ENCODE results near the gene ST6GALNAC3. TPM values are rescaled to one million over a fixed set of nuclear protein-coding genes. Genes with fewer than 3 reads are reported as not detected.

Gene ST6GALNAC3
- total and polyA plus RNA-seq, 2 donors from 2014 or later: 8.8 to 15.8 TPM

DNA sequence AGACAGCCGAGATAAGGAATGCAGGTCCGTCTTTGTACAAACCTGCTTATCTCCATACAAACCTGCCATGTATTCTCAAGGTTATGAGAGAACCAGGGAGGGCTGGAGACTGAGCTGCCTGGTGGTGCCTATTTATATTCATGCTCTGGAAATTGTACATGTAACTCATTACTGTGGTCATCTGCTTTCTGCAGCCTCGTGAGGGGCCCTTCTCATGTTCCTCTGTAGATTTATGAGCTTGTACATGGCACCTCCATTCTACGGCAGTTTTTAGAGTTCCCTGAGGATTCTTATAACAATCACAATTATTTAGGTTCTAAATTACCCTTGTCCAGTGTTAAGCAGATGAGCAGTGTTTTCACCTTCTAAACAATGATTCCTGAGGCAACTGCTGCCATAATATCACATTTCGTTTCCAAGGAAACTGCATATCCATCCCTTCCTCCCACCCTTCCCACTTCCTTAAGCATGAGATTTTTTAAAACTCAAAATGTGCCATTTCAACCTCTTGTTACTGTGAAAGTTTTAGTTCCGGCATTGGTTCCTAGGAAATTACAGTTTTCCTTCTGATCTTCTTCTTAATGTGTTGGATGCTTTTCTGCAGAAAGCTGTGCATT is 112.1 kb downstream of the ST6GALNAC3 start:
- Histone ChIP-seq H3K27ac (ENCODE audit: low read depth in 2 of 2, low read length in 2 of 2) (no peak overlapping the region), H3K27me3 (ENCODE audit: control insufficient read depth, insufficient read depth, low read length) (no peaks in the 10 kb centered on the region), H3K36me3 (ENCODE audit: control insufficient read depth in 2 of 3, insufficient read depth in 3 of 3, low read length in 3 of 3) (no peaks in the 10 kb centered on the region), H3K9ac (ENCODE audit: low read length in 3 of 3) (no peak overlapping the region), H3K9me3 (ENCODE audit: control insufficient read depth in 2 of 3, insufficient read depth in 1 of 3, low read length in 3 of 3) (no peaks in the 10 kb centered on the region), H3K4me1 (ENCODE audit: control insufficient read depth in 2 of 3, insufficient read depth in 2 of 3, low read depth in 1 of 3, low read length in 3 of 3) (no peaks in the 10 kb centered on the region), H3K4me3 (ENCODE audit: low read length in 3 of 3) (no peak overlapping the region)
- intact Hi-C loops (cut with DNase I): no loop called here
- DNase-seq: peak in 3 of 5 donors; percentile 30 to 42 (median 37)
- TF ChIP-seq CTCF (IDR thresholded peaks at IDR 0.05; ENCODE audit: borderline replicate concordance, extremely low read depth, insufficient read depth): no peak
- no peak for FAIRE-seq

DNA sequence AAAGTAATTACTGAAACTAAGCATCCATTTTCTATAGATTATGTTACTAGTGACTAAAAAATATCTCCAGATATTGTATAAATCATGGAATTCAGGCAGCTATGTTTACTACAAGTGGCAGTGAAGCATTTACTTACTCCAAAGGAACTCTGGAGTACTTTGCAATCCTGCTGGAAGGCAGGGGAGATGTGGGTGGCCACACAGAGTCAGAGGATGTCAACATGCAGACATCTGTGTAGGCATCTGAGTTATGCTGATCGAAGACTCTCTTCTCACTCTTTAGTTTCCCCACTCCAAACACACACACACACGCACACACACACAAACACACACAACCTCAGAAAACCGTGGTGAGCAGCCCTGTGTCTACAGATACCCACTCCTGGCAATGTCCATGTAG is 112.9 kb downstream of the ST6GALNAC3 start:
- no peaks in the 10 kb centered on the region for H3K27me3 ChIP-seq (ENCODE audit: control insufficient read depth, insufficient read depth, low read length)
- no peaks in the 10 kb centered on the region for H3K4me1 ChIP-seq (ENCODE audit: control insufficient read depth in 2 of 3, insufficient read depth in 2 of 3, low read depth in 1 of 3, low read length in 3 of 3)
- no peak overlapping the region for H3K4me3 ChIP-seq (ENCODE audit: low read length in 3 of 3)
- DNase-seq (no peak), FAIRE-seq (no peak)
- no peak overlapping the region for H3K9ac ChIP-seq (ENCODE audit: low read length in 3 of 3)
- no peaks in the 10 kb centered on the region for H3K36me3 ChIP-seq (ENCODE audit: control insufficient read depth in 2 of 3, insufficient read depth in 3 of 3, low read length in 3 of 3)
- no peaks in the 10 kb centered on the region for H3K9me3 ChIP-seq (ENCODE audit: control insufficient read depth in 2 of 3, insufficient read depth in 1 of 3, low read length in 3 of 3)
- no peak for TF ChIP-seq CTCF (IDR thresholded peaks at IDR 0.05; ENCODE audit: borderline replicate concordance, extremely low read depth, insufficient read depth)
- H3K27ac ChIP-seq (ENCODE audit: low read depth in 2 of 2, low read length in 2 of 2): no peak overlapping the region
- intact Hi-C loops (cut with DNase I): no loop called here

DNA sequence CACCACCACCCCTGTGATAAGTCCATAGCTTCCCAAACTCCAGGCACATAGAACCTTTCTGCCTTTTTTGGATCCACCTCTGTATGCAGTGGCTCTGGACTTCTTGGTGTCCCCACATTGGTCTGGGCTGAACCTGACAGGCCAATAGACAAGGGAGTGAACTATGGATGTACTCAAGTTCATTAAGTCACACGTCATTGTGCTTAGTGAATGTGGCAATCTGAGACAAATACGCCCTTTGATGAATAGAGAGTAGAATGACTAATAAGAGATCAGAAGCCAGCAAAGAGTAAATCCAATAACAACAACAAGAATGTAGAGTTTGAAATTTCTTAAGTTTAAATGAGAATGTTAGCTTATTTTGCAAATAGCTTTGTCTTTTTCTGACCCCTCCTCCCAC is 114.8 kb downstream of the ST6GALNAC3 start:
- Histone ChIP-seq H3K27me3 (ENCODE audit: control insufficient read depth, insufficient read depth, low read length) (no peaks in the 10 kb centered on the region), H3K36me3 (ENCODE audit: control insufficient read depth in 2 of 3, insufficient read depth in 3 of 3, low read length in 3 of 3) (no peaks in the 10 kb centered on the region), H3K9ac (ENCODE audit: low read length in 3 of 3) (no peak overlapping the region), H3K9me3 (ENCODE audit: control insufficient read depth in 2 of 3, insufficient read depth in 1 of 3, low read length in 3 of 3) (no peaks in the 10 kb centered on the region), H3K4me1 (ENCODE audit: control insufficient read depth in 2 of 3, insufficient read depth in 2 of 3, low read depth in 1 of 3, low read length in 3 of 3) (no peaks in the 10 kb centered on the region), H3K27ac (ENCODE audit: low read depth in 2 of 2, low read length in 2 of 2) (no peak overlapping the region), H3K4me3 (ENCODE audit: low read length in 3 of 3) (no peak overlapping the region)
- intact Hi-C loops (cut with DNase I): no loop called here
- FAIRE-seq (no peak), DNase-seq (no peak)
- no peak for TF ChIP-seq CTCF (IDR thresholded peaks at IDR 0.05; ENCODE audit: borderline replicate concordance, extremely low read depth, insufficient read depth)

Measured in kidney (tissue), 14 donors.